GM19397 (cell line): ENCODE measurements around the gene KLHL41.
A peak's percentile ranks its signal among the peaks of the same experiment; 100 is the strongest.

Source experiments
- ATAC-seq: cut with Tn5 transposase; IDR thresholded peaks from one replicate; pipeline ENCODE4 v1.9.1; 2021; ENCODE audit warnings: mild to moderate bottlenecking, moderate library complexity; ENCODE audit not compliant: unreplicated experiment

The KLHL41 gene

GRCh38 chr2:169509298-169509885, at the start of gene KLHL41:
TSS of gene KLHL41 (plus strand) at chr2:169509702. CDS start at chr2:169509779, 77 bp downstream.
- no peak for ATAC-seq

- ATAC-seq = no peak
Measured at GRCh38 chr2:169461143-169461542, 48.4 kb upstream of the KLHL41 start.

GRCh38 chr2:169462896-169463695, 46.4 kb upstream of the KLHL41 start:
- no peak for ATAC-seq

GRCh38 chr2:169464466-169464865, 45.0 kb upstream of the KLHL41 start:
- no peak for ATAC-seq

GRCh38 chr2:169464882-169465281, 44.6 kb upstream of the KLHL41 start:
- no peak for ATAC-seq

- no peak for ATAC-seq
Measured at GRCh38 chr2:169468841-169469240, 40.7 kb upstream of the KLHL41 start.

- ATAC-seq = no peak
Measured at GRCh38 chr2:169469952-169470572, 39.4 kb upstream of the KLHL41 start.

- ATAC-seq = no peak
Measured at GRCh38 chr2:169472249-169472648, 37.3 kb upstream of the KLHL41 start.

- ATAC-seq = no peak
Measured at GRCh38 chr2:169476459-169476858, 33.0 kb upstream of the KLHL41 start.

GRCh38 chr2:169478339-169478738, 31.2 kb upstream of the KLHL41 start:
- ATAC-seq = no peak

GRCh38 chr2:169478745-169479256, 30.7 kb upstream of the KLHL41 start:
- ATAC-seq = no peak

GRCh38 chr2:169479257-169480078, 30.0 kb upstream of the KLHL41 start, which contains the start of gene BBS5:
TSS of gene BBS5 (plus strand) at chr2:169479494. CDS start at chr2:169479554, 60 bp downstream.
- ATAC-seq = peak; percentile 97

GRCh38 chr2:169480079-169480465, 29.4 kb upstream of the KLHL41 start:
- no peak for ATAC-seq

GRCh38 chr2:169485650-169486138, 23.8 kb upstream of the KLHL41 start:
- no peak for ATAC-seq

- ATAC-seq = no peak
Measured at GRCh38 chr2:169486487-169486886, 23.0 kb upstream of the KLHL41 start.

- no peak for ATAC-seq
Measured at GRCh38 chr2:169490834-169491233, 18.7 kb upstream of the KLHL41 start.

- no peak for ATAC-seq
Measured at GRCh38 chr2:169491378-169491777, 18.1 kb upstream of the KLHL41 start.

- ATAC-seq = no peak
Measured at GRCh38 chr2:169493360-169493759, 16.1 kb upstream of the KLHL41 start.

GRCh38 chr2:169495310-169495928, 14.1 kb upstream of the KLHL41 start:
- ATAC-seq = no peak

- ATAC-seq = no peak
Measured at GRCh38 chr2:169504651-169505050, 4.9 kb upstream of the KLHL41 start.
